ENCODE measurements around the gene OPRL1.

Gene OPRL1

GRCh38 chr20:64095927-64096326, 16.0 kb downstream of the OPRL1 start:
- DNase-seq (ENCODE audit: low spot score in 2 of 2) (no peak), ATAC-seq (no peak)
- Mint-ChIP-seq H3K4me3 (no peak overlapping the region), H3K36me3 (no peaks in the 10 kb centered on the region), H3K27ac (no peak overlapping the region), H3K4me1 (peaks cover 6% of the 10 kb centered on the region), H3K9me3 (no peaks in the 10 kb centered on the region)

- no peak overlapping the region for H3K4me3 Mint-ChIP-seq
- H3K4me1 Mint-ChIP-seq, result peaks cover 10% of the 10 kb centered on the region
- H3K9me3 Mint-ChIP-seq, result no peaks in the 10 kb centered on the region
- no peaks in the 10 kb centered on the region for H3K36me3 Mint-ChIP-seq
- ATAC-seq, result no peak
- no peak overlapping the region for H3K27ac Mint-ChIP-seq
- DNase-seq (ENCODE audit: low spot score in 2 of 2), result no peak
Measured at GRCh38 chr20:64096535-64096934, 16.7 kb downstream of the OPRL1 start.

GRCh38 chr20:64098471-64099013, 18.7 kb downstream of the OPRL1 start:
- peaks cover 14% of the 10 kb centered on the region for H3K4me1 Mint-ChIP-seq
- no peak overlapping the region for H3K27ac Mint-ChIP-seq
- H3K4me3 Mint-ChIP-seq, result no peak overlapping the region
- DNase-seq (ENCODE audit: low spot score in 2 of 2) (no peak), ATAC-seq (no peak)
- H3K9me3 Mint-ChIP-seq, result no peaks in the 10 kb centered on the region
- no peaks in the 10 kb centered on the region for H3K36me3 Mint-ChIP-seq

GRCh38 chr20:64099086-64099786, 19.4 kb downstream of the OPRL1 start:
- no peak overlapping the region for H3K27ac Mint-ChIP-seq

GRCh38 chr20:64099880-64100565, 20.1 kb downstream of the OPRL1 start:
- Mint-ChIP-seq H3K9me3 (no peaks in the 10 kb centered on the region), H3K4me3 (no peak overlapping the region), H3K36me3 (no peaks in the 10 kb centered on the region), H3K4me1 (peaks cover 14% of the 10 kb centered on the region), H3K27ac (no peak overlapping the region)
- DNase-seq (ENCODE audit: low spot score in 2 of 2), result no peak
- peak; percentile 15 for ATAC-seq

More at GRCh38 chr20:64099086-64099786, 19.4 kb downstream of the OPRL1 start:
- ATAC-seq, result no peak
- H3K4me3 Mint-ChIP-seq, result no peak overlapping the region
- H3K9me3 Mint-ChIP-seq, result no peaks in the 10 kb centered on the region
- no peaks in the 10 kb centered on the region for H3K36me3 Mint-ChIP-seq
- DNase-seq (ENCODE audit: low spot score in 2 of 2), result no peak
- H3K4me1 Mint-ChIP-seq, result peaks cover 14% of the 10 kb centered on the region

GRCh38 chr20:64100566-64100888, 20.6 kb downstream of the OPRL1 start:
- Mint-ChIP-seq H3K27ac (no peak overlapping the region), H3K36me3 (no peaks in the 10 kb centered on the region), H3K4me3 (no peak overlapping the region), H3K4me1 (peaks cover 14% of the 10 kb centered on the region), H3K9me3 (no peaks in the 10 kb centered on the region)
- ATAC-seq (no peak), DNase-seq (ENCODE audit: low spot score in 2 of 2) (no peak)

GRCh38 chr20:64100946-64101688, 21.2 kb downstream of the OPRL1 start:
- ATAC-seq, result no peak
- DNase-seq (ENCODE audit: low spot score in 2 of 2), result no peak
- peaks cover 14% of the 10 kb centered on the region for H3K4me1 Mint-ChIP-seq
- no peaks in the 10 kb centered on the region for H3K36me3 Mint-ChIP-seq
- peak overlapping the region; percentile 61 for H3K4me3 Mint-ChIP-seq
- H3K9me3 Mint-ChIP-seq, result no peaks in the 10 kb centered on the region
- H3K27ac Mint-ChIP-seq, result no peak overlapping the region

- DNase-seq (ENCODE audit: low spot score in 2 of 2) (peak; percentile 72 to 86), ATAC-seq (peak; percentile 79)
- no peaks in the 10 kb centered on the region for H3K36me3 Mint-ChIP-seq
- H3K4me1 Mint-ChIP-seq, result peaks cover 14% of the 10 kb centered on the region
- no peak overlapping the region for H3K27ac Mint-ChIP-seq
- peak overlapping the region; percentile 61 for H3K4me3 Mint-ChIP-seq
- no peaks in the 10 kb centered on the region for H3K9me3 Mint-ChIP-seq
Measured at GRCh38 chr20:64101731-64102621, 22.1 kb downstream of the OPRL1 start.

- no peak for ATAC-seq
- Mint-ChIP-seq H3K9me3 (no peaks in the 10 kb centered on the region), H3K36me3 (no peaks in the 10 kb centered on the region), H3K27ac (no peak overlapping the region), H3K4me1 (peaks cover 15% of the 10 kb centered on the region), H3K4me3 (peak overlapping the region; percentile 61)
- peak in 1 of 2 donors; percentile 1 for DNase-seq (ENCODE audit: low spot score in 2 of 2)
Measured at GRCh38 chr20:64102647-64103354, 22.9 kb downstream of the OPRL1 start.

GRCh38 chr20:64103871-64104666, 24.2 kb downstream of the OPRL1 start:
- Mint-ChIP-seq H3K4me3 (no peak overlapping the region), H3K4me1 (peaks cover 20% of the 10 kb centered on the region), H3K27ac (no peak overlapping the region), H3K9me3 (no peaks in the 10 kb centered on the region), H3K36me3 (no peaks in the 10 kb centered on the region)
- peak; percentile 1 to 41 for DNase-seq (ENCODE audit: low spot score in 2 of 2)
- no peak for ATAC-seq

- H3K4me1 Mint-ChIP-seq, result peaks cover 20% of the 10 kb centered on the region
- ATAC-seq (no peak), DNase-seq (ENCODE audit: low spot score in 2 of 2) (peak; percentile 1 to 45)
- H3K36me3 Mint-ChIP-seq, result no peaks in the 10 kb centered on the region
- no peak overlapping the region for H3K27ac Mint-ChIP-seq
- H3K4me3 Mint-ChIP-seq, result no peak overlapping the region
- no peaks in the 10 kb centered on the region for H3K9me3 Mint-ChIP-seq
Measured at GRCh38 chr20:64104667-64105451, 25.0 kb downstream of the OPRL1 start.

GRCh38 chr20:64105846-64106434, 26.1 kb downstream of the OPRL1 start:
- Mint-ChIP-seq H3K4me1 (peaks cover 20% of the 10 kb centered on the region), H3K27ac (no peak overlapping the region), H3K36me3 (no peaks in the 10 kb centered on the region), H3K4me3 (no peak overlapping the region), H3K9me3 (no peaks in the 10 kb centered on the region)
- DNase-seq (ENCODE audit: low spot score in 2 of 2) (peak; percentile 1 to 46), ATAC-seq (no peak)
